ENCODE measurements around the gene NDFIP2.

- TF ChIP-seq CTCF (IDR thresholded peaks at IDR 0.05 in 8 of 11, conservative IDR thresholded peaks at IDR 0.05 in 3 of 11) (no peak), POLR2A (IDR thresholded peaks at IDR 0.05) (no peak), POLR2AphosphoS5 (IDR thresholded peaks at IDR 0.05) (no peak)
Measured at GRCh38 chr13:79566118-79566517, 85.2 kb downstream of the NDFIP2 start.

Measured in spleen (tissue), 7 donors.